GM19395 (cell line): Measurements from ENCODE around the gene LHX5.

ENCODE experiments used
- ATAC-seq: cut with Tn5 transposase; IDR thresholded peaks from one replicate; pipeline ENCODE4 v1.9.1; 2021; ENCODE audit warnings: mild to moderate bottlenecking, moderate library complexity; ENCODE audit not compliant: unreplicated experiment

Gene LHX5

DNA sequence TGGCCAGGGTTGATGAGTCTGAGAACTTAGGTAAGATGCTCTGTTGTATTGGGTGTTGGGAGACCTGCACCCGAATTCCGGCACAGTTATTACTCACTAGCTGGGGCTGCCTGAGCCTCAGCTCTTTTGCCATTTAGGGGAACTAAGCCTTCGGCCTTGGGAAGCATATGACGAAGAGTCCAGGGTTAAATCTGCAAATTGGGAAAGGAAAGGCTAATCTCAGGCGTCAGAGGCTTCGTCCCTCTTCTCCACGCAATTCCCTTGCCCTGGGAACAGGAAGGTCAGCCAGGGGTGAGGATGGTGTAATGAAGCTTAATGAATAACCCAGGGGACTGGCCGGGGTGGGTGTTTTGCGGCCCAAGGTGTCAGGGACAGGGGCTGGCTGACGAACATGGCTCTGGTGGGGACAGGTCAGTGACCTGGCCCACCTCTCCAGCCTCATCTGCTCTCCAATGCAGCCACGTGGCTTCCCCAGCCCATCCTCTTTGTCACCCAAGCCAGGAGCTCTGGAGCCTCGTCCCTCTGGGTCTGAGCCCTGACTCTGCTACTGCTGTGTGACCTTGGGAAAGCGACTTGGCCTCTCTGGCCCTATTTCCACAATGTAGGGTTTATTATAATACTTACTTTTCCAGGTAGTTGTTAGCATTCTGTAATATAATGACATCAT is 53.3 kb downstream of the LHX5 start:
- no peak for ATAC-seq

DNA sequence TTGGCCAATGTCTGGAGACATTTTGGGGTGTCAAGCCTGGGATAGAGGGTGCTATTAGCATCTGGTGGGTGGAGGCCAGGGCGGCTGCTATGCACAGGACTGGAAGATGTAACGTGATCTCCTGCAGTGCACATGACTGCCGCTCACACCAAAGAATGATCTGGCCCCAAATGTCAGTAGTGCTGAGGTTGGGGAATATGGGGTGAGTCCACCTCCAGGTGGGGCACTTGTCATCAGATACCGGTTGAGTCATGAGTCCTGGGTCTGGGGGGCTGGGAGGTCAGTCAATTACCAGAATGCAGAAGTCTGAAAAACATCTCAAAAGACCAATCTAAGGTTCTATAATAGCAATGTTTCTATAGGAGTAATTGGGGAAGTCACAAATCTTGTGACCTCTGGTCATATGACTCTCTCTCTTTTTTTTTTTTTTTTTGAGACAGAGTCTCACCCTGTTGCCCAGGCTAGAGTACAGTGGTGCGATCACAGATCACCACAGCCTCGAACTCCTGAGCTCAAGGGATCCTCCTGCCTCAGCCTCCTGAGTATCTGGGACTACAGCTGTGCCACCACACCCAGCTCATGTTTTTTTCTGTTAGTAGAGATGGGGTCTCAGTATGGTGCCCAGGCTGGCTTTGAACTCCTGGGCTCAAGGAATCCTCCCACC is 55.4 kb downstream of the LHX5 start:
- ATAC-seq: no peak

DNA sequence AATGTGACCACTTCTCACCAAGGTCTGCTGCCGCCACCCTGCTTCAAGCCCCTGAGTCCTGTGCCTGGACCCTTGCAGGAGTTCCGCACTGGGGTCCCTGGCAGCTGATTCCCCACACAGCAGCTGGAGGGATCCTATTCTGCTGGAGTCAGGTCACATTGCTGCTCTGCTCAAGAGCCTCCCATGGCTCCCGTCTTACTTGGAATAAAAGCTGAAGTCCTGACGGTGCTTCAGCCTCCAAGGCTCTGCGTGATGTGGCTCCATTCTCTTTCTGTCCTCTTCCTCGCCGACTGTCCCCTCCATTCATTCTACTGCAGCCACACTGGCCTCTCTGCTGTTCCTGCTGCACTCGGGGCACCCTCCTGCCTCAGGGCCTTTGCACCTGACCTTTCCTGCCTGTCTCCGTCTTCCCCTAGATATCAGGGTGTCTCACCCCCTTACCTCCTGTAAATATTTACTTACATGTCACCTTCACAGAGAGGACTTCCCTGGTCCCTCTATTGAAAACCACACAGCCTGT is 57.1 kb downstream of the LHX5 start:
- ATAC-seq: no peak

DNA sequence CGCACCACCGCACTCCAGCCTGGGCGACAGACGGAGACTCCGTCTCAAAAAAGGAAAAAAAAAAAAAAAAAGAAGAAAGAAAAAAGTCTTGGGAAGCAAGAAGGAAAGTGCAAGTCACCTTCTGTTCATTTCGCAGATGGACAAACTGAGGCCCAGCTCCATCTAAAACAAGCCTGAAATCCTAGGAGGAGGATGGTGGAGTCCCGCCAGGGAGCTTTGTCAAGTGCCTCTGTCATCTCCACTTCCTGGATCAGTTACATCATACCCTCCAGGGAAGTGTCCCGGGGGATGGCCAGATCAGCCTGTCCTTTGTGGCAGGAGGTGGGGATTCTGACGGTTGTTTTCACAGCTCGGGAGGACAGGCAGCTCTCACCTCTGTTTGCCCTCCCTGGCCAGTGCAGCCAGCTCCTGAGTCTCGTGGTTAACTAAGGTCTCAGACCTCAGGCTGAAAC is 58.2 kb downstream of the LHX5 start:
- no peak for ATAC-seq
